A549 (cell line): ENCODE data around the gene TACC3. TPM values are rescaled to one million over a fixed set of nuclear protein-coding genes. Genes with fewer than 3 reads are reported as not detected.

Experiments used
- ATAC-seq, 2 experiments: fragments of 200-7000 bp in 1 of 2; fragments of >200 bp in 1 of 2; cut with Nextera tagmentation in 1 of 2; cut with Tn5 transposase in 1 of 2; 3 replicates each; pipeline versions ENCODE4 v1.8.0 to v1.9.1; 2018 to 2020; ENCODE audit warnings: mild to moderate bottlenecking in 1 of 2, moderate library complexity in 1 of 2
- CTCF ChIA-PET: fragments of 300-600 bp; sonication (Branson Sonifier 250); formaldehyde crosslinking; extraction: SDS; loops from one replicate; lab custom pipeline; 2021; ENCODE audit warnings: antibody characterized with exemption, inconsistent platforms; lab: Yijun Ruan, JAX
- POLR2A ChIA-PET: fragments of 350-600 bp; formaldehyde crosslinking; extraction: SDS; loops from one replicate; lab custom pipeline; 2021; ENCODE audit warnings: antibody characterized with exemption, inconsistent platforms; lab: Yijun Ruan, JAX
- DNase-seq, 2 experiments: peaks; one replicate each; pipeline versions ENCODE4 v3.0.0 to v3.0.0-alpha.2; 2011 to 2016; ENCODE audit warnings: low read depth in 1 of 2, low spot score in 1 of 2
- FAIRE-seq: peaks from 2 replicates; lab custom pipeline; 2011; peaks lifted over from hg19 to GRCh38; lab: Jason Lieb, UNC
- H3K27ac ChIP-seq, 2 experiments: fragments of >200 bp; sonication (Bioruptor Twin); formaldehyde crosslinking; 3 replicates each; pipeline ENCODE4 v1.5.1; 2016 to 2017
- H3K4me1 ChIP-seq: fragments of >200 bp; sonication (Bioruptor Twin); formaldehyde crosslinking; 3 replicates; pipeline ENCODE4 v1.6.1; 2016
- H3K4me2 ChIP-seq: fragments of >200 bp; sonication (Bioruptor Twin); formaldehyde crosslinking; 3 replicates; pipeline ENCODE4 v1.6.1; 2016
- H3K4me3 ChIP-seq: fragments of >200 bp; sonication (Bioruptor Twin); formaldehyde crosslinking; 3 replicates; pipeline ENCODE4 v1.5.1; 2016
- H3K9me3 ChIP-seq: fragments of >200 bp; sonication (Bioruptor Twin); formaldehyde crosslinking; 3 replicates; pipeline ENCODE4 v1.6.1; 2016
- EP300 ChIP-seq, 2 experiments: fragments of >200 bp; sonication (Bioruptor Twin); formaldehyde crosslinking; IDR thresholded peaks; 2 replicates in 1 of 2; 3 replicates in 1 of 2; pipeline ENCODE4 v1.6.1; 2016 to 2017
- FOSB ChIP-seq: fragments of 250-450 bp; sonication (Bioruptor Pico); IDR thresholded peaks from 2 replicates; pipeline ENCODE4 v1.5.0; 2020; ENCODE audit warnings: mild to moderate bottlenecking, moderate library complexity
- FOSL2 ChIP-seq, 2 experiments: fragments of 450-650 bp in 1 of 2; fragments of >200 bp in 1 of 2; sonication (Bioruptor Twin) in 1 of 2; formaldehyde crosslinking; IDR thresholded peaks; 2 replicates each; pipeline versions ENCODE4 v1.5.0 to v1.6.1; 2016 to 2020; ENCODE audit warnings: mild to moderate bottlenecking in 1 of 2, moderate library complexity in 1 of 2
- HDAC2 ChIP-seq: fragments of 200-600 bp; sonication (generic); IDR thresholded peaks from 2 replicates; pipeline ENCODE4 v1.6.1; 2016
- HOXB5 ChIP-seq: fragments of 250-450 bp; sonication (Bioruptor Pico); IDR thresholded peaks from 2 replicates; pipeline ENCODE4 v1.5.0; 2020; ENCODE audit warnings: mild to moderate bottlenecking, moderate library complexity
- KDM1A ChIP-seq: fragments of 200-600 bp; sonication (generic); IDR thresholded peaks from 2 replicates; pipeline ENCODE4 v1.6.1; 2016; ENCODE audit warnings: low read depth, mild to moderate bottlenecking
- NFE2L2 ChIP-seq: fragments of 150-350 bp; conservative IDR thresholded peaks from 2 replicates; pipeline ENCODE4 v1.6.1; 2014; ENCODE audit warnings: low read length
- NR3C1 ChIP-seq: fragments of >200 bp; sonication (Bioruptor Twin); formaldehyde crosslinking; IDR thresholded peaks from 3 replicates; pipeline ENCODE4 v1.6.1; 2017
- POLR2A ChIP-seq: IDR thresholded peaks from 2 replicates; pipeline ENCODE4 v1.6.1; 2012; ENCODE audit warnings: mild to moderate bottlenecking, low read length
- ZFP36 ChIP-seq: fragments of 450-650 bp; IDR thresholded peaks from 2 replicates; pipeline ENCODE4 v1.6.1; 2014; ENCODE audit warnings: borderline replicate concordance; ENCODE audit not compliant: partially characterized antibody
- WGBS: methylation state at CpG from one replicate; pipeline ENCODE4 v1.1.6; 2017; ENCODE audit errors: missing lambda C conversion rate; 5-methylcytosine and 5-hydroxymethylcytosine counted together
- polyA plus RNA-seq, 4 experiments: library from polyadenylated mRNA; depleted of rRNA in 3 of 4; stranded (reverse); fragments of >200 nt; fragmentation: RNase III in 1 of 4; extraction: RNeasy Plus Mini Kit Qiagen cat#74134 plus additional on column Dnase treatment in 1 of 4; gene quantifications; 2 replicates in 3 of 4; 3 replicates in 1 of 4; pipeline ENCODE4 v1.2.3, GENCODE V29; 2011 to 2017
- TF ChIP-seq, protein P1 (sequence below): IDR thresholded peaks from 2 replicates; pipeline ENCODE4 v1.6.1; 2012
- TF ChIP-seq, protein P2 (sequence below): IDR thresholded peaks from 2 replicates; pipeline ENCODE4 v1.6.1; 2012; ENCODE audit warnings: low read depth, borderline replicate concordance
- TF ChIP-seq, protein P3 (sequence below): fragments of 200-600 bp; sonication (generic); IDR thresholded peaks from 2 replicates; pipeline ENCODE4 v1.6.1; 2016; ENCODE audit warnings: antibody characterized with exemption, mild to moderate bottlenecking, moderate library complexity
- TF ChIP-seq, protein P4 (sequence below): fragments of >200 bp; sonication (Bioruptor Twin); formaldehyde crosslinking; IDR thresholded peaks from 2 replicates; pipeline ENCODE4 v1.6.1; 2016
- TF ChIP-seq, protein P5 (sequence below): fragments of 250-450 bp; sonication (Bioruptor Pico); IDR thresholded peaks from 2 replicates; pipeline ENCODE4 v1.5.0; 2020; ENCODE audit warnings: low read depth, mild to moderate bottlenecking, moderate library complexity

Gene TACC3
- polyA plus RNA-seq, 2 of the 4 experiments (the other 2 are of a cell fraction), result 25.9 to 70.6 TPM

DNA sequence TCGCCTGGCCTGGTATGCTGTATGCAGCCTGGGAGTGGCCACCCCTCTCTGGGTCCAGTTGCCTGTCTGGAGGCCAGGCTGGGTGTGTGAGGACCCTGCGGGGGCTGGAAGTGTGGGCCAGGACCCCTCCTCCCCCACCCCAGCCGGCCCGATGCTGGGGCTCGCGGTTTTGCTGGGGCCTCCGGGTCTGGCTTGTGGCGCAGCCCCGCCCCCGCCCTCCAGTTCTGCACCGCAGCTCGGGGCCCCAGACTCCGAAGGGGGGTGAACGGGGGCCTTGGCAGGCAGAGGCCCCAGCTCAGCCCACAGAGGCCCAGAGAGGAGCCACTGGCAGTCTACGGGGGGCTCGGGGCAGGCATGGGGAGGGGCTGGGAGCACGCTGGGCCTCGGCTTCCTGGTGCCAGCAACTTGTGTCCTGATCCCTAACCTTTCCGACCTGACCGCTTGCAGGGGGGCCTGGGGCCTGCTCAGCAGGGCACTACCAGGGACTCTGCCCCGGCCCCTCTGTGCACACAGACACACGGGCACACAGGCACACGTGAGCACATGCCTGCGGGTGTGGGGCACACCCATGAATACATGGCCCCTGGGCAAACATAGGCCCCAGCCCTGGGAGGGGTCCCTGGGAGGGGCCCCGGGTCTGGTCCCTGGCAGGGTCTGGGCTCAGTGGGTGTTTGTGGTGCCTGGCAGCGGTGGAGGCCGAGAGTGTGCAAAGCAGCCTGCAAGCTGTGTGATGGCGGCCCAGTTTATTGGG, 50.4 kb downstream of the TACC3 start:
- 90% methylated on average over 2 of the region's 28 CpGs for WGBS
- no peak overlapping the region for H3K4me3 ChIP-seq
- H3K4me2 ChIP-seq, result no peak overlapping the region
- peaks cover 20% of the 10 kb centered on the region for H3K4me1 ChIP-seq
- H3K27ac ChIP-seq, result 0 out of 6 replicates have a peak overlapping the region, but pooled peaks of 1 of the 2 experiments have one; percentile 59
- H3K9me3 ChIP-seq, result no peaks in the 10 kb centered on the region
- DNase-seq (no peak), FAIRE-seq (no peak), ATAC-seq (no peak)
- POLR2A ChIA-PET, result no interaction called here
- no peak for TF ChIP-seq POLR2A
- TF ChIP-seq, protein P1, sequence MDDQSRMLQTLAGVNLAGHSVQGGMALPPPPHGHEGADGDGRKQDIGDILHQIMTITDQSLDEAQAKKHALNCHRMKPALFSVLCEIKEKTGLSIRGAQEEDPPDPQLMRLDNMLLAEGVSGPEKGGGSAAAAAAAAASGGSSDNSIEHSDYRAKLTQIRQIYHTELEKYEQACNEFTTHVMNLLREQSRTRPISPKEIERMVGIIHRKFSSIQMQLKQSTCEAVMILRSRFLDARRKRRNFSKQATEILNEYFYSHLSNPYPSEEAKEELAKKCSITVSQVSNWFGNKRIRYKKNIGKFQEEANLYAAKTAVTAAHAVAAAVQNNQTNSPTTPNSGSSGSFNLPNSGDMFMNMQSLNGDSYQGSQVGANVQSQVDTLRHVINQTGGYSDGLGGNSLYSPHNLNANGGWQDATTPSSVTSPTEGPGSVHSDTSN, result no peak
- TF ChIP-seq ZFP36, result no peak
- no peak for TF ChIP-seq FOSL2 (IDR thresholded peaks at IDR 0.05)
- no peak for TF ChIP-seq FOSL2 (CRISPR knock-in tag; IDR thresholded peaks at IDR 0.05)
- TF ChIP-seq, protein P2, sequence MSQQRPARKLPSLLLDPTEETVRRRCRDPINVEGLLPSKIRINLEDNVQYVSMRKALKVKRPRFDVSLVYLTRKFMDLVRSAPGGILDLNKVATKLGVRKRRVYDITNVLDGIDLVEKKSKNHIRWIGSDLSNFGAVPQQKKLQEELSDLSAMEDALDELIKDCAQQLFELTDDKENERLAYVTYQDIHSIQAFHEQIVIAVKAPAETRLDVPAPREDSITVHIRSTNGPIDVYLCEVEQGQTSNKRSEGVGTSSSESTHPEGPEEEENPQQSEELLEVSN, result no peak
- TF ChIP-seq NR3C1, result no peak
- no peak for TF ChIP-seq KDM1A
- no peak for TF ChIP-seq HOXB5
- no peak for TF ChIP-seq HDAC2
- TF ChIP-seq, protein P3, sequence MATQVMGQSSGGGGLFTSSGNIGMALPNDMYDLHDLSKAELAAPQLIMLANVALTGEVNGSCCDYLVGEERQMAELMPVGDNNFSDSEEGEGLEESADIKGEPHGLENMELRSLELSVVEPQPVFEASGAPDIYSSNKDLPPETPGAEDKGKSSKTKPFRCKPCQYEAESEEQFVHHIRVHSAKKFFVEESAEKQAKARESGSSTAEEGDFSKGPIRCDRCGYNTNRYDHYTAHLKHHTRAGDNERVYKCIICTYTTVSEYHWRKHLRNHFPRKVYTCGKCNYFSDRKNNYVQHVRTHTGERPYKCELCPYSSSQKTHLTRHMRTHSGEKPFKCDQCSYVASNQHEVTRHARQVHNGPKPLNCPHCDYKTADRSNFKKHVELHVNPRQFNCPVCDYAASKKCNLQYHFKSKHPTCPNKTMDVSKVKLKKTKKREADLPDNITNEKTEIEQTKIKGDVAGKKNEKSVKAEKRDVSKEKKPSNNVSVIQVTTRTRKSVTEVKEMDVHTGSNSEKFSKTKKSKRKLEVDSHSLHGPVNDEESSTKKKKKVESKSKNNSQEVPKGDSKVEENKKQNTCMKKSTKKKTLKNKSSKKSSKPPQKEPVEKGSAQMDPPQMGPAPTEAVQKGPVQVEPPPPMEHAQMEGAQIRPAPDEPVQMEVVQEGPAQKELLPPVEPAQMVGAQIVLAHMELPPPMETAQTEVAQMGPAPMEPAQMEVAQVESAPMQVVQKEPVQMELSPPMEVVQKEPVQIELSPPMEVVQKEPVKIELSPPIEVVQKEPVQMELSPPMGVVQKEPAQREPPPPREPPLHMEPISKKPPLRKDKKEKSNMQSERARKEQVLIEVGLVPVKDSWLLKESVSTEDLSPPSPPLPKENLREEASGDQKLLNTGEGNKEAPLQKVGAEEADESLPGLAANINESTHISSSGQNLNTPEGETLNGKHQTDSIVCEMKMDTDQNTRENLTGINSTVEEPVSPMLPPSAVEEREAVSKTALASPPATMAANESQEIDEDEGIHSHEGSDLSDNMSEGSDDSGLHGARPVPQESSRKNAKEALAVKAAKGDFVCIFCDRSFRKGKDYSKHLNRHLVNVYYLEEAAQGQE, result no peak
- TF ChIP-seq FOSB (CRISPR knock-in tag), result no peak
- CTCF ChIA-PET, result interaction anchor here (0.6 to 2.7 kb wide), 3 partner anchors 24 to 38 kb away, joined by 3 to 7 read pairs (median 4); no protein-coding TSS in a partner anchor

DNA sequence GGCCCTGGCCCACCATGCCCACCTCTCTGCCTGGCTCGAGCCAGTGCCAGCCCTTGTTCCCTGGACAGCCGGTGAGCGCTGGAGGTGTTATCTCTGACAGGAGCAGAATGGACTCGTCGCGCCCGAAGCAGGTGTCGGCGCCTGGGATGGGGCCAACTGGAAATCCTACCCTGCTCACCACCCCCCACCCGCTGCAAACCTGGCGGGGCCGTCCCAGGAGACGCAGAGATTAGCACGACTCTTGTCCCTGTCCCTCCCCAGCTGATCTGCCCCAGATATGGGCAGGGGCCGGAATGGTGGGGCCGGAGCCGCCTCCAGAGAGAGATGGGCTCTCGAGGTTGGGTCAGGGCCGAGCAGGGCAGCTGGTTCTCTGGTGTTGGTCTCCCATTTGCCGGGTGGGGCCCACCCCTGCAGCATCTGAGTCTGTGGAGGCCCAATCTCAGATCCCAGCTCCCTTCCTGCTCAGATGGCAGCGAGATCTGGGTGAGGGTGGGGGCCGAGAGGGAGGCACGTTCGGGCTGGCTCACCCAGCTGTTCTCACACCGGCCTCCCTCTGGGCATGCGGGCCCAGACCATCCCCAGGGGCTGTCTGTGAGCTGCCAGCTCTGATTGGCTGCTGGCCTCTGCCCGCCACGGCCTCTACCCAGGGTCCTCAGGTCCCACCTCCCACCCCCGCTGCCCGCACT, 51.7 kb downstream of the TACC3 start:
- ChIA-PET CTCF (interaction anchor here (1.5 to 2.7 kb wide), 2 partner anchors 25 to 36 kb away, joined by 4 to 7 read pairs; no protein-coding TSS in a partner anchor), POLR2A (no interaction called here)
- Histone ChIP-seq H3K27ac (peak overlapping the region in 1 of 2 experiments; percentile 39; a peak in 1 of 6 replicates), H3K4me3 (no peak overlapping the region), H3K4me2 (no peak overlapping the region), H3K9me3 (no peaks in the 10 kb centered on the region)
- 79% methylated on average over 21 of the region's 30 CpGs for WGBS
- FAIRE-seq (no peak), DNase-seq (no peak), ATAC-seq (0 out of 6 replicates have a peak, but pooled peaks of 1 of the 2 experiments have one; percentile 3)
- TF ChIP-seq, protein P4, sequence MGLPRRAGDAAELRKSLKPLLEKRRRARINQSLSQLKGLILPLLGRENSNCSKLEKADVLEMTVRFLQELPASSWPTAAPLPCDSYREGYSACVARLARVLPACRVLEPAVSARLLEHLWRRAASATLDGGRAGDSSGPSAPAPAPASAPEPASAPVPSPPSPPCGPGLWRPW, result no peak
- TF ChIP-seq ZFP36, result no peak
- TF ChIP-seq, protein P5, sequence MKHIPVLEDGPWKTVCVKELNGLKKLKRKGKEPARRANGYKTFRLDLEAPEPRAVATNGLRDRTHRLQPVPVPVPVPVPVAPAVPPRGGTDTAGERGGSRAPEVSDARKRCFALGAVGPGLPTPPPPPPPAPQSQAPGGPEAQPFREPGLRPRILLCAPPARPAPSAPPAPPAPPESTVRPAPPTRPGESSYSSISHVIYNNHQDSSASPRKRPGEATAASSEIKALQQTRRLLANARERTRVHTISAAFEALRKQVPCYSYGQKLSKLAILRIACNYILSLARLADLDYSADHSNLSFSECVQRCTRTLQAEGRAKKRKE, result no peak
- TF ChIP-seq EP300 (IDR thresholded peaks at IDR 0.05), result no peak
- TF ChIP-seq NFE2L2, result no peak
- TF ChIP-seq, all 56 proteins: peak for 0
- peaks cover 26% of the 10 kb centered on the region for H3K4me1 ChIP-seq
